Thyroid gland (tissue), 4 donors: Measurements from ENCODE around the gene KRT77. TPM values are rescaled to one million over a fixed set of nuclear protein-coding genes. Genes with fewer than 3 reads are reported as not detected.
"Not testable (repeated sequence)": the region's sequence is repeated elsewhere in the genome, so short reads cannot be mapped to it uniquely, and the experiment has no call there.

Experiments used
- DNase-seq, 2 donors: peaks; one replicate each; pipeline ENCODE4 v3.0.0-alpha.2; 2019
- H3K27ac ChIP-seq, 3 donors: fragments of 200-600 bp; sonication (generic); 1 replicate in 2 of 3; 2 replicates in 1 of 3; pipeline ENCODE4 v1.5.1; 2016 to 2019; ENCODE audit warnings: mild to moderate bottlenecking in 1 of 3, moderate library complexity in 1 of 3
- H3K27me3 ChIP-seq: fragments of 200-600 bp; sonication (generic); one replicate; pipeline ENCODE4 v1.5.1; 2019
- H3K36me3 ChIP-seq, 2 donors: fragments of 200-600 bp; sonication (generic); one replicate each; pipeline ENCODE4 v1.5.1; 2016 to 2019
- H3K4me1 ChIP-seq, 2 donors: fragments of 200-600 bp; sonication (generic); one replicate each; pipeline ENCODE4 v1.5.1; 2017 to 2019
- H3K4me3 ChIP-seq, 3 donors: fragments of 200-600 bp; sonication (generic); replicated peaks in 1 of 3; 1 replicate in 2 of 3; 2 replicates in 1 of 3; pipeline ENCODE4 v1.5.1; 2016; ENCODE audit warnings: mild to moderate bottlenecking in 1 of 3
- H3K9me3 ChIP-seq: fragments of 200-600 bp; sonication (generic); one replicate; pipeline ENCODE4 v1.5.1; 2017
- CTCF ChIP-seq, 6 experiments: fragments of 200-600 bp in 3 of 6; fragments of 450-650 bp in 3 of 6; sonication (generic) in 3 of 6; IDR thresholded peaks; one replicate each; pipeline ENCODE4 v1.5.1; 2016 to 2019; ENCODE audit warnings: antibody characterized with exemption in 6 of 6, mild to moderate bottlenecking in 2 of 6, inconsistent platforms in 1 of 6, moderate library complexity in 1 of 6
- POLR2A ChIP-seq, 2 donors: fragments of 450-650 bp; IDR thresholded peaks; one replicate each; pipeline ENCODE4 v1.6.1; 2017; ENCODE audit warnings: antibody characterized with exemption in 2 of 2, mild to moderate bottlenecking in 2 of 2, moderate library complexity in 1 of 2
- WGBS, 2 donors: methylation state at CpG; one replicate each; pipeline ENCODE4 v1.1.5; 2017; 5-methylcytosine and 5-hydroxymethylcytosine counted together
- intact Hi-C: fragments of 100-400 bp; cut with DNase I; formaldehyde crosslinking; loops from one replicate; pipeline ENCODE4 v1.15.1; 2023
- total RNA-seq, 4 donors: library from RNA; depleted of rRNA; stranded (reverse); fragments of >200 nt; gene quantifications; one replicate each; pipeline ENCODE4 v1.2.3, GENCODE V29; 2016

KRT77 gene
- total RNA-seq, 4 donors from 2014 or later: not detected

- Histone ChIP-seq H3K9me3 (no peaks in the 10 kb centered on the region), H3K36me3 (no peaks in the 10 kb centered on the region), H3K4me1 (no peaks in the 10 kb centered on the region), H3K4me3 (no peak overlapping the region), H3K27ac (no peak overlapping the region), H3K27me3 (no peaks in the 10 kb centered on the region)
- 90 to 94% methylated on average over 3 of the region's 3 CpGs for WGBS, 2 donors
- intact Hi-C loops: no loop called here
- no peak for TF ChIP-seq POLR2A (IDR thresholded peaks at IDR 0.05)
- no peak for TF ChIP-seq CTCF (IDR thresholded peaks at IDR 0.05)
- DNase-seq: no peak
Observed at GRCh38 chr12:52670961-52671360, 32.4 kb downstream of the KRT77 start.

GRCh38 chr12:52670506-52670905, 32.8 kb downstream of the KRT77 start:
- H3K27ac ChIP-seq: no peak overlapping the region
- DNase-seq: no peak
- no peaks in the 10 kb centered on the region for H3K4me1 ChIP-seq
- 80 to 87% methylated on average over 4 of the region's 4 CpGs for WGBS, 2 donors
- intact Hi-C loops: no loop called here
- no peak for TF ChIP-seq CTCF (IDR thresholded peaks at IDR 0.05)
- TF ChIP-seq POLR2A (IDR thresholded peaks at IDR 0.05): no peak
- H3K9me3 ChIP-seq: no peaks in the 10 kb centered on the region
- H3K4me3 ChIP-seq: no peak overlapping the region
- H3K27me3 ChIP-seq: no peaks in the 10 kb centered on the region
- no peaks in the 10 kb centered on the region for H3K36me3 ChIP-seq

GRCh38 chr12:52669941-52670340, 33.4 kb downstream of the KRT77 start:
- H3K36me3 ChIP-seq, H3K4me3 ChIP-seq, H3K4me1 ChIP-seq, H3K27me3 ChIP-seq, H3K9me3 ChIP-seq, DNase-seq, H3K27ac ChIP-seq, intact Hi-C loops: not testable (repeated sequence)
- WGBS, 2 donors: 93% methylated on average over 3 of the region's 3 CpGs

GRCh38 chr12:52669426-52669825, 33.9 kb downstream of the KRT77 start:
- no peak for TF ChIP-seq CTCF (IDR thresholded peaks at IDR 0.05)
- no peak for TF ChIP-seq POLR2A (IDR thresholded peaks at IDR 0.05)
- intact Hi-C loops: no loop called here
- no peaks in the 10 kb centered on the region for H3K27me3 ChIP-seq
- DNase-seq: no peak
- no peaks in the 10 kb centered on the region for H3K4me1 ChIP-seq
- no peaks in the 10 kb centered on the region for H3K9me3 ChIP-seq
- no peak overlapping the region for H3K4me3 ChIP-seq
- H3K36me3 ChIP-seq: no peaks in the 10 kb centered on the region
- no peak overlapping the region for H3K27ac ChIP-seq

- H3K27me3 ChIP-seq: no peaks in the 10 kb centered on the region
- 89 to 92% methylated on average over 7 of the region's 7 CpGs for WGBS, 2 donors
- no peak for DNase-seq
- TF ChIP-seq CTCF (IDR thresholded peaks at IDR 0.05) (no peak), POLR2A (IDR thresholded peaks at IDR 0.05) (no peak)
- intact Hi-C loops: no loop called here
- H3K4me1 ChIP-seq: no peaks in the 10 kb centered on the region
- H3K36me3 ChIP-seq: no peaks in the 10 kb centered on the region
- H3K27ac ChIP-seq: no peak overlapping the region
- H3K4me3 ChIP-seq: no peak overlapping the region
- no peaks in the 10 kb centered on the region for H3K9me3 ChIP-seq
Observed at GRCh38 chr12:52667931-52668330, 35.4 kb downstream of the KRT77 start.

- no peaks in the 10 kb centered on the region for H3K4me1 ChIP-seq
- no peaks in the 10 kb centered on the region for H3K27me3 ChIP-seq
- 75% methylated on average over 9 of the region's 9 CpGs for WGBS, 2 donors
- no peaks in the 10 kb centered on the region for H3K9me3 ChIP-seq
- no peak for TF ChIP-seq CTCF (IDR thresholded peaks at IDR 0.05)
- no peak for TF ChIP-seq POLR2A (IDR thresholded peaks at IDR 0.05)
- H3K27ac ChIP-seq: no peak overlapping the region
- intact Hi-C loops: no loop called here
- DNase-seq: no peak
- no peak overlapping the region for H3K4me3 ChIP-seq
- no peaks in the 10 kb centered on the region for H3K36me3 ChIP-seq
Observed at GRCh38 chr12:52667509-52667908, 35.8 kb downstream of the KRT77 start.
